GM21360 (cell line): Measurements from ENCODE around the gene CPO.
"Not testable (repeated sequence)": the region's sequence is repeated elsewhere in the genome, so short reads cannot be mapped to it uniquely, and the experiment has no call there.

Experiments
- ATAC-seq: cut with Tn5 transposase; IDR thresholded peaks from one replicate; pipeline ENCODE4 v1.9.1; 2021; ENCODE audit warnings: mild to moderate bottlenecking, moderate library complexity; ENCODE audit not compliant: unreplicated experiment

Gene CPO, protein sequence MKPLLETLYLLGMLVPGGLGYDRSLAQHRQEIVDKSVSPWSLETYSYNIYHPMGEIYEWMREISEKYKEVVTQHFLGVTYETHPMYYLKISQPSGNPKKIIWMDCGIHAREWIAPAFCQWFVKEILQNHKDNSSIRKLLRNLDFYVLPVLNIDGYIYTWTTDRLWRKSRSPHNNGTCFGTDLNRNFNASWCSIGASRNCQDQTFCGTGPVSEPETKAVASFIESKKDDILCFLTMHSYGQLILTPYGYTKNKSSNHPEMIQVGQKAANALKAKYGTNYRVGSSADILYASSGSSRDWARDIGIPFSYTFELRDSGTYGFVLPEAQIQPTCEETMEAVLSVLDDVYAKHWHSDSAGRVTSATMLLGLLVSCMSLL

GRCh38 chr2:206939340-206939739 lies at the start of gene CPO:
TSS of gene CPO (plus strand) at chr2:206939518. CDS start at chr2:206939600, 82 bp downstream.
- no peak for ATAC-seq

- ATAC-seq, result no peak
These were observed 49.1 kb upstream of the CPO start for GRCh38 chr2:206890179-206890578.

DNA sequence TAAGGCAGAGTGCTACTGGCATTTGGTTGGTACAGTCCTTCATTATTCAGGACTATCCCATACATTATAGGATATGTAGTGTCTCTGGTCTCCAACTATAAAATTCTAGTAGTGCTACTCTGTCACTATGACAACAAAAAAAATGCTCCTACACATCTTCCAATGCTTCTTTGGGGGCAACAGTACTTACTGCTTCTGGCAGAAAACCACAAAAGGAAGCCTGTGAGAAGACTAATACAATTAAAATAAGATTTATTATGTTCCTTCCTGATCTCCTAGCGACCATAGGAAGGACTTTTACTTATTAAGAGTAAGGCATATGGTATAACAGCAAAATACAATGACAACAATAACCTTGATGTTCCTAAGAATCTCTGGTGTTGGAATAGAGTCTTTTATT lies 48.4 kb upstream of the CPO start:
- ATAC-seq, result no peak

DNA sequence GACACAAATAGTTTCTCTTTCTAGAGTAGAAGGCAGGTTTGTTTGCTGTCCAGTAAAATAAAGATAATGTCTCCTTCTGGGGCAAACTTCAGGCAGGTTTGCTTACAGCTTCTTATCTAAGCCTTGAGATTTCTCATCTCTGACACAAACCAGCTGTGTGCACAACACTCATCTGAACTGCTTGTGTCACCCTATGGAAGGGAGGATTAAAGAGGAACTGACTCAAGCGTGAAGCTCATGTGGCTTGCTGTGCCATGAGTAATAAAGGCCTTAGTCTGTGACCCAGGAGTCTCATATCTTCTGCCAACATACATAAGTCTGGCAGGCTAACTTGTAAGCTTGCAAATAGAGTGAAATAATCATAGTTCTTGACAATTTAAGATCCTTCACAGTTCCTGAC lies 24.2 kb upstream of the CPO start:
- ATAC-seq, result peak; percentile 62

GRCh38 chr2:206918263-206918662 lies 21.1 kb upstream of the CPO start:
- no peak for ATAC-seq

DNA sequence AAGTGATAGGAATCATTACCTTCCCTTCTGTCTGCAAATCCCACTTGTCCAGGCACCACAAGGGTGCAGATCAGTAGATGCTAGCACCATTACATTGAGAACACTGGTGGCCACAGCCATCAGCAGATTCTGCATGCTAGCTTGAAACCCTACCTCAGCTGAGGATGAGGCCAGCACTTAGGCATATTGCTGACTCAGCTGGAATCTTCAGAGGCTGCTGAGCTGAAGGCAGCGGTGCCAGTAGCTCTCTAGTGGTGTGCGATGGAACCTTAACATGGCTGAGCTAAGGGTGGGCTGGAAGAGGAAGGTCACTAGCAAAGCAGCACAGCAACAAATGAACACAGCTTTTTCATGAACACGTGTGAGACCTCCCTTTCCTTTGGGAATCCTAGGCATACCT lies 19.0 kb upstream of the CPO start:
- no peak for ATAC-seq

DNA sequence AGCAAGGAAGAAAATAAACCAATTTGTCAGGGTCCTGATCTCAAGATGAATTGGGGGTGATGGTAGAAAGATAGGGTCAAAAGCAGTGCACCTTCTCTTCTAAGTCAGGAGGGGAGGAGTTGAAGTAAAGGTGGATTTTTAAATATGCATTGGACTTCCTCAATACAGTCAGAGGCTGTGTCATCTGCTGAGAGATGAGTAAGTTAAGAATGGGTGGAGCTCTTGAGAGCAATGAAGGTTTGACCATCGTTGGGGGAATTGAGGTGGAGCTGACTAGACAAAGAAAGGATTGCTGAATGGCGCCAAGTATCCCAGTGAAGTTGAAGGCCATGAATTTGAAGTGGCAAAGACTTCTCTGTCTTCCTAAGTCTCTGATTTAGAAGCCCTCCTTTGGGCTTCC lies 18.4 kb upstream of the CPO start:
- no peak for ATAC-seq

- ATAC-seq, result no peak
These were observed 17.8 kb upstream of the CPO start for GRCh38 chr2:206921529-206921928.

GRCh38 chr2:206935991-206936842 lies 3.1 kb upstream of the CPO start:
- no peak for ATAC-seq

DNA sequence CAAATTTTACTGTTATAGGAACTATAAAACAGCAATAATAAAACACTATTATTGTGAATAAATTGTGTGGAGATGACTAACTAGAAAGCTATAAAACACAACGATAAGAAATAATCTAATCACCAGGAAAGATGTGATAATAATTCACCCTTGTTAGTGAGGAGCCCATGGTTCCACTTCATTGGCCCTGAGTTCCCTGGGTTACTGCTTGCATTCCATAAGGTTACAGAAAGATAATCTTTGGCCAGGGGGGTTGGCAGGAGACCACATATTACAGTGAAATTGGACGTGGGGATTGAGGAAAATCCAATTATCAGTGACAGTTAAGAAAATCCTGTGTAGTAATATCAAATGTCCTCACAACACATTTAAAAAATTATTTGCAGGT lies 2.5 kb upstream of the CPO start:
- ATAC-seq, result no peak

DNA sequence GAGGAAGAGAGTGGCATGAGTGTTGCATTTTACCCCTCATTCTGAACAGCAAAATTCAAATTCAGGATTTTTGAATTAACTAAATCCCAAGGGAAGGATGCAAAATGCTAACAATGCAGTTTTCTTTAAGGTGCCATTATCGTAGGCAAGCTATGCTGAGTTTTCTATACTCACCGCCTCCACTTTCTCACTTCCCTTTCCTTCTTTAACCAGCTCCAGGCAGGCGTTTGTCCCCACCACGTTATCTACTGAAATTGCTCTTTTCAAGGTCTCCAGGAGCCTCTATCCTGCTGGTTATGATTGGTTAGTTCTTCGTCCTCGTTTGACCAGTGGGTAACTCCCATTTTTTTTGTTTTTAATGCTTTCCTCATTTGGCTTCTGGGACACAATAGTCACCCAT lies 1.8 kb upstream of the CPO start:
- peak; percentile 92 for ATAC-seq

DNA sequence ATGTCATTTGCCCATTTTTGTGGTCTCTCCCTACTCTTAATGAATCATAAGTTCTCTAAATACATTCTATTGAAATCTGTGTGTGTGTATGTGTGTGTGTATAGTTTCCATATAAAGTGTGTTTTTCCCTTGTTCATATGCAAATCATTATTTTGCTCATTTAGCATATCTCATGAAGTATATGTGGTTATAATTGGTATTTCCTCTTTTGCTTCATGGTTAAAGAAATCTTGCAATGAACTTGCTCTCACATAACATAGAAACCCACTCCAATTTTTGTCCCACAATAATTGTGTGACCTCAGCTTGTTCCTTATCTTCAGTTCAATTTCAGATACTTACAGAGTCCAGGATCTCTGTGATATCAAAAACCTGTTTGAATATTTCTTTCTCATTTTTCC lies 1.2 kb downstream of the CPO start:
- ATAC-seq, result no peak

GRCh38 chr2:206942592-206943478 lies 3.5 kb downstream of the CPO start:
- no peak for ATAC-seq

DNA sequence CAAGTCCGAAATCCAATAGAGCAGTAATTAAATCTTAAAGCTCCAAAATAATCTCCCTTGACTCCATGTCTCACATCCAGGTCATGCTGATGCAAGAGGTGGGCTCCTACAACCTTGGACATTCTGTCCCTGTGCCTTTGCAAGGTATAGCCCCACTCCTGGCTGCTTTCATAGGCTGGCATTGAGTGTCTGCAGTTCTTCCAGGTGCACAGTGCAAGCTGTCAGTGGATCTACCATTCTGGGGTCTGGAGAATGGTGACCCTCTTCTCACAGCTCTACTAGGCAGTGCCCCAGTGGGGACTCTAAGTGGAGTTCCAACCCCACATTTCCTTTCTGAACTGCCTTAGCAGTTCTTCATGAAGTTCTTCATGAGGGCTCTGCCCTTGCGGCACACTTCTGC lies 14.1 kb downstream of the CPO start:
- not testable (repeated sequence) for ATAC-seq

- no peak for ATAC-seq
These were observed 15.9 kb downstream of the CPO start for GRCh38 chr2:206955253-206955652.

GRCh38 chr2:206958261-206958660 lies 18.9 kb downstream of the CPO start:
- no peak for ATAC-seq

DNA sequence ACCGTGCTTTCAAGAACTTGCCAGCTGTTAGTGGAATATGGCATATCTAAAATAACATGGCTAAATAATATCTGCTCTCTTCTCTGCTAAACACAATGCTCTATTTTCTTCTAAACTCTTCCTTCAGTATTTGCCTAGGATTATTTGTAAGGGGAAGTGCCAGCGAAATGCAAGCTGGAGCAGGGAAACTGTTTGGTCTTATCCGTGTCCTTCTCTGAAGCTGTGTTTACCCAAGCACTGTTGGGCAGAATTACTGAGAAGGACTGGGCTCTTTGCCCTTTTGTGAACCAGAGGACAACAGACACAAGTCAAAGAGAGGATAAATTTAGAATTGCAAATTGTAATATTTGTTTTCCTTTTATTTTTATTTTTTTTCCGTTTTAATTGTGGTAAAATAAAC lies 23.6 kb downstream of the CPO start:
- ATAC-seq, result no peak

GRCh38 chr2:206968134-206969086 lies 29.1 kb downstream of the CPO start:
- no peak for ATAC-seq

DNA sequence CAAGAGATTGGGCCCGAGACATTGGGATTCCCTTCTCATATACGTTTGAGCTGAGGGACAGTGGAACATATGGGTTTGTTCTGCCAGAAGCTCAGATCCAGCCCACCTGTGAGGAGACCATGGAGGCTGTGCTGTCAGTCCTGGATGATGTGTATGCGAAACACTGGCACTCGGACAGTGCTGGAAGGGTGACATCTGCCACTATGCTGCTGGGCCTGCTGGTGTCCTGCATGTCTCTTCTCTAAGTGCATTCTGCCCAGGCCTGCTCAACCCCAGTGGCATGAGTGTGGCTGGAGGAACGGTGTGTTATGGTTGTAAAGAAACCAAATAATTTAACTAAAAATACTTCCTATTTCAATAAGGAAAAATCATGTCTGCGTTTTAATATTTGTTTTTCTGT lies 29.9 kb downstream of the CPO start:
- no peak for ATAC-seq
